C4-2B (cell line): ENCODE data around the gene LMF1.

ENCODE experiments used
- H3K27ac ChIP-seq: fragments of 450-650 bp; 2 replicates; pipeline ENCODE4 v1.5.1; 2017
- ZFX ChIP-seq: fragments of 450-650 bp; IDR thresholded peaks from 2 replicates; pipeline ENCODE4 v1.6.1; 2017
- TF ChIP-seq, protein P1 (sequence below): fragments of 450-650 bp; conservative IDR thresholded peaks from 2 replicates; pipeline ENCODE4 v1.5.1; 2017; ENCODE audit warnings: mild to moderate bottlenecking

The LMF1 gene

GRCh38 chr16:900211-900610 is 70.6 kb downstream of the LMF1 start:
- no peak for TF ChIP-seq ZFX
- TF ChIP-seq, protein P1, sequence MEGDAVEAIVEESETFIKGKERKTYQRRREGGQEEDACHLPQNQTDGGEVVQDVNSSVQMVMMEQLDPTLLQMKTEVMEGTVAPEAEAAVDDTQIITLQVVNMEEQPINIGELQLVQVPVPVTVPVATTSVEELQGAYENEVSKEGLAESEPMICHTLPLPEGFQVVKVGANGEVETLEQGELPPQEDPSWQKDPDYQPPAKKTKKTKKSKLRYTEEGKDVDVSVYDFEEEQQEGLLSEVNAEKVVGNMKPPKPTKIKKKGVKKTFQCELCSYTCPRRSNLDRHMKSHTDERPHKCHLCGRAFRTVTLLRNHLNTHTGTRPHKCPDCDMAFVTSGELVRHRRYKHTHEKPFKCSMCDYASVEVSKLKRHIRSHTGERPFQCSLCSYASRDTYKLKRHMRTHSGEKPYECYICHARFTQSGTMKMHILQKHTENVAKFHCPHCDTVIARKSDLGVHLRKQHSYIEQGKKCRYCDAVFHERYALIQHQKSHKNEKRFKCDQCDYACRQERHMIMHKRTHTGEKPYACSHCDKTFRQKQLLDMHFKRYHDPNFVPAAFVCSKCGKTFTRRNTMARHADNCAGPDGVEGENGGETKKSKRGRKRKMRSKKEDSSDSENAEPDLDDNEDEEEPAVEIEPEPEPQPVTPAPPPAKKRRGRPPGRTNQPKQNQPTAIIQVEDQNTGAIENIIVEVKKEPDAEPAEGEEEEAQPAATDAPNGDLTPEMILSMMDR: no peak
- H3K27ac ChIP-seq: no peak overlapping the region

- no peak for TF ChIP-seq ZFX
- TF ChIP-seq, protein P1: no peak
- no peak overlapping the region for H3K27ac ChIP-seq
Observed at GRCh38 chr16:899683-900060, 71.1 kb downstream of the LMF1 start.

DNA sequence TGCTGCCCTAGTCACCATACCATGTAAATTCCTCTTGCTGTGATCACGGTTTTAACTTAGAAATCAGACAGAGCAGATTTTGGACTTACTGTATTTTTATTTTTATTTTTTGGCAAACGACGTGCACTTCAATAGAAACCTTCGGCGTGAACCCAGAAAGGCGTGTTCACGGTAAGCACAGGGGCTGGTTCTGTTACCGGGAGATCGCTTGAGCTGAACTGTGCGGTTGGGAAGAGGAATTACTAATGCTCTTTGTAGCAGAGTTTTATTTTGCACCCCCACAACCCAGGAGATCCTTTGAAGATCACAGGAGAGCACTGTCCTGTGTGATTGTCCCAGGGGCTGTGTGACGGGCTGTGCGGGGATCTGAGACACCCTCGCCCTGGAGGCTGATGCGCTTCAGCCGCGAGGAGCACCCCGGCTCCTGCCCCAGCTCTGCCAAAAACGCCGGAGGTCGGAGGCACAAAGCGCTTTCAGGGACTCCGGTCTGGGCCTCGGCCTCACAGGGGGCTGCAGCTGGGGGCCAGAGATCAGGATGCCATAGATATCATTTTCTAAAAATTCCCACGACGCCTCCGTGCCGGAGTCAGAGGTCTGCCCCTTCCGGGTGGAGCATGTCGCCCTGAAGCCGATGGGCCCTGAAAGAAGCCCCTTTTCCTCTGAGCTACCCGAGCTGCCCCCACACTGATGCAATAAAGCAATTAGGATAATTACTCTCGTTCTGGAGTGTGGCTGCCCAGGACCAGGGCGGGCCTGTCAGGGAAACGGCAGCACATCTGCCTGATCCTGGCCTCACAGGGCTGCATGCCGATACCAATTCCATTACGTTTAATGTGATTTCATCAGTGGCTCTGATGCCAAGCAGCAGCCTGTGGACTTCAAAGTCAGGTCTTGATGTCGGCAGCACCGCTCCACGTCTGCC is 71.8 kb downstream of the LMF1 start:
- H3K27ac ChIP-seq: no peak overlapping the region
- TF ChIP-seq, protein P1: no peak
- TF ChIP-seq ZFX: no peak

GRCh38 chr16:898216-898615 is 72.6 kb downstream of the LMF1 start:
- TF ChIP-seq, protein P1: no peak
- no peak for TF ChIP-seq ZFX
- H3K27ac ChIP-seq: no peak overlapping the region

GRCh38 chr16:897701-898100 is 73.1 kb downstream of the LMF1 start:
- no peak for TF ChIP-seq ZFX
- TF ChIP-seq, protein P1: no peak
- no peak overlapping the region for H3K27ac ChIP-seq

GRCh38 chr16:897200-897543 is 73.6 kb downstream of the LMF1 start:
- TF ChIP-seq, protein P1: no peak
- TF ChIP-seq ZFX: no peak
- no peak overlapping the region for H3K27ac ChIP-seq

DNA sequence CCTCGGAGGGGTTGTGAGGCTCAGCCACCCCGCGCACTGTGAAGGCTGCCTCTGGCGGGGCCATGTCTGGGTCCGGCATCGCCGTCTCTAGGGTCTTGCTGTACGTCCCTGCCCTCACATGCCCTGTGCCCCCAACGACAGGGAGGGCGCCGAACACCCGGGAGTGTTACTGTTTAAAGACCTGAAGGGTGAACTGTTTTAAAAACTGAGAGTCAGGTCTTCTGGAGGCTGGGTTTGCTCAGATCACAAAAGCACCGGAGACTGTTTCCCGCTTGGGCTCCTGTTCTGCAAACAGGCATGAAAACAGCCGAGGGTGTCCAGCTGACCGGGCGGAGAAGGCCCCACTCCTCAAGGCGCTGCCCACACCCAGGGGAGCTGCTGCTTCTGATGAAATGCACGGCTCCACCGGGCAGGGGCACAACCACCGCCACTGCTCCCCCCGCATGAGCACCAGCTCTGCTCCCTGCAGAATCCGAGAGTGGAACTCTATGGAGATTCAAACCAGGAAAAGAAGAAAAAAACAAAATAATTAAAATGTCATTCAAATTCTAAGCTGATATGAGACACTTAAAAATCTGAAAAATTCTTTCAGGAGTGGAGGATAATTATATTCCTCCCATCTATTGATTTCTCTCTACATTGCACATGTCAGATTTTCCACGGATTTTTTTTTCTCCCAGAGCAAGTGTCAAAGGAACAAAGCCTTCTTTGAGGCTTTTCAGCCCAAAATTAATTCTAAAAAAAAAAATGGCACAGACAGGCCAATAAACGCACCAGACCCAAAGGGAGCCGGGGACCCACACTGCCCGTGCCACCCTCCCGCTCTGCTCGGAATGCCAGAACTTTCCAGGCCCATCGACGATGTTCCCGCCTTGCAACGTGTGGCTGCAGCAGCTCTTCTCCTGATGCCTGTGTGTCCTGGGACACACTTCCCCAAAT is 74.3 kb downstream of the LMF1 start:
- no peak for TF ChIP-seq ZFX
- TF ChIP-seq, protein P1: no peak
- H3K27ac ChIP-seq: no peak overlapping the region
